ENCODE results near the gene ELMOD1.
"Not testable (repeated sequence)": the region's sequence is repeated elsewhere in the genome, so short reads cannot be mapped to it uniquely, and the experiment has no call there.

ELMOD1 gene

GRCh38 chr11:107590460-107591377 lies at the start of gene ELMOD1:
TSS of gene ELMOD1 (plus strand) at chr11:107591147. CDS start at chr11:107618190, 27,043 bp downstream.
- DNase-seq = peak; percentile 42

GRCh38 chr11:107545101-107545514 lies 45.8 kb upstream of the ELMOD1 start:
- peak; percentile 37 for DNase-seq

DNA sequence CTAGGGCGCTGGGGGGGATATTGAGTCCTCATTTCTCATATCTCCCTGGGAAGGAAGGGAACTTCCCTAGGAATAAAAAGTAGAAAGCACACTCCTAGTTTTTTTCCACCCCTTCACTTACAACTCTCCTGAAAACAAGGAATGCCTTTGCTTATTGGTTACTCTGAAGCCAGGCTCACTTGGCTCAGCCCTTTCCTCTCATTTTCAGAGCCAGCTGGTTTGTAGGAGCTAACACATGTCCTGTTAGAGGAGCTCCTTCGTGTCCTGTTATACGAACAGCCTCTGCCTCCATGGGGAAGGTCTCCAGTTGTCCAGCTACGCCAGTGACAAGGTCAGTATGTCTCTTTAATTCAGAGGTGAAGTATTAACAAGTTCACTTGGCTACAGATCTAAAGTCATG lies 43.0 kb upstream of the ELMOD1 start:
- DNase-seq = no peak

DNA sequence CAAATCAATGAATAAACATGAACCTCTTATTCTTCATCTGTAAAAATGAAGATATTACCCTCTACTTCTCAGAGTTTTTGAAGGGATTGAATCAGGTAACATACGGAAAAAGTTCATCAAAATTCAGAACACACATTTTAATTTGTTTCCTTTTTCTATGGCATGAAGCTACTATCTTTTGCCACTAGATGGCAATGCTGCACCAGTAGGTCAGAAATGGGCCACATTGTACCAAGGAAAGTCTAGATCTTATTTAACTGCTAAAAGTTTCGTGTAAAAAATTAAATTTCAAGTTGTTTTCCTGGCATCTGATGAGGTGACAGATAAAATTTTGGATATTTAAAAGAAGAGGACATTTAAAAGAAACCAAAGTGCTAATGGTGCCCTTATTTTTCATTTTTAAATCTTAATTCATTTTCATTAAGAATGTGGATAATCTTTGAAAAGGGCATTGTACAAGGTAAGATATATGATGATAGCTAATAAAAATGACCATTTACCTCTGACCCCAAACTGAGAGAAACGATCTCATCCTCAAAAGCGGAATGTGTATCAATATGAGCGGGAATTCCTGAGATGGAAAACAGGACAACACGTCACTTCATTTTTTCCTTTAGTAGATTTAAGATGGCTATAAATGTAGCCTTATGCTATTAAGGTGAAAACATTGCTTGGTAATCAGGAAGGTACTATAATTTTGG lies 41.5 kb upstream of the ELMOD1 start:
- peak; percentile 48 for DNase-seq

GRCh38 chr11:107549954-107550285 lies 41.0 kb upstream of the ELMOD1 start:
- DNase-seq = no peak

GRCh38 chr11:107550304-107550703 lies 40.6 kb upstream of the ELMOD1 start:
- no peak for DNase-seq

DNA sequence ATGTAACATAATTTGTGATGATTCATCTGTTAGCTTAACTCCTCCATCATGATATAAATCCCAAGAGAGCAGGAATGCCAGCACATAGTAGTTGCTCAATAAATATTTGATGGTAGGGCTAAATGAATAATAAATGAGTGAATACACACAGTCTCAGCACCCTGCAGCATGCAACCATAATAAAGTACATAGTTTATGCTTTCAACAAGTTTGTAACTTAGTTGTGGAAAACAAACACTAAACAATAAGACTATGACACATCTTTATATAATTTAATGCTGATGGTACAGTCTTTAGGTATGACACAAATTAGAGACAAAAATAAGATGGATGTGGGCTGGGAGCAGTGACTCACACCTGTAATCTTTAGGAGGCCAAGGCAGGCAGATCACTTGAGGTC lies 29.3 kb upstream of the ELMOD1 start:
- DNase-seq = peak; percentile 75

GRCh38 chr11:107562647-107563208 lies 28.2 kb upstream of the ELMOD1 start:
- peak; percentile 87 for DNase-seq

- peak; percentile 72 for DNase-seq
These were observed 27.2 kb upstream of the ELMOD1 start for GRCh38 chr11:107563702-107564101.

- no peak for DNase-seq
These were observed 26.1 kb upstream of the ELMOD1 start for GRCh38 chr11:107564877-107565218.

DNA sequence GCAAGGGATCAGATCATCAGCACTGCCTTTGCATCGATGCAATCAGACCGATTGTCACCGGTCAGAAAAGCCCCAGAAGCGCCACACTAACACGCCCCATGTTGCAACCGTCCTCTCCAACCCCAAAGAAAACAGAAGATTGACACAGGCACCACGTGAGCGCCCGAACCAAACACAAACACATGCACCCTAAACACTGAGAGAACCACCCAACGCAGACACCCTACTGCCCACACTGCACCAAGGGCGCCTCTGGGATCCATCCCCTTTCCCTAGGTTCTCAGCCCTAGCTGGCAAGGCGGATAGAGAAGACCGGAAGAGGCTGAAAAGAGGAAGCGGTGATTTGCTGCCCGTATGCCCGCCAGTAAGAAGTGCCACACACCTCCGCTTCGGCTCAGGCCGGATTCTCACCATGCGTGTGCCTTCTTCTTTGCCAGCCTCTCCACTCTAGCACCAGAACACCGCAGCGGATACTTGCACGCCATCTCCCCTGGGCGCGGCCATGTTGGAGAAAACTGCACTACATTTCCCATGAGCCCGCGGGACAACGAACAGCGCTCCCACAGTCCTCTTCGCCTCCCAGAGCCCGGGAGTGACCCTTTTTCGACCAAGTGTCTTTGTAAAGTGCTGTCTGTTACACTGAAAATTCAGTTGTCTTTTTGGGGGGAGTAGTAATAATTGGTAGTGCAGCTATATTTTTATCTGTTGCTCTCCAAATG lies 25.6 kb upstream of the ELMOD1 start, which contains the start of gene ALKBH8:
Gene ALKBH8 (minus strand): TSS at position 517 of the 719 bp plus-strand sequence. CDS start 4,842 bp downstream, outside the sequence.
- DNase-seq = peak; percentile 56

- peak; percentile 13 for DNase-seq
These were observed 24.9 kb upstream of the ELMOD1 start for GRCh38 chr11:107565955-107566501.

GRCh38 chr11:107566569-107566968 lies 24.4 kb upstream of the ELMOD1 start:
- no peak for DNase-seq

GRCh38 chr11:107567739-107568335 lies 23.1 kb upstream of the ELMOD1 start:
- DNase-seq = no peak

GRCh38 chr11:107570015-107570414 lies 20.9 kb upstream of the ELMOD1 start:
- no peak for DNase-seq

DNA sequence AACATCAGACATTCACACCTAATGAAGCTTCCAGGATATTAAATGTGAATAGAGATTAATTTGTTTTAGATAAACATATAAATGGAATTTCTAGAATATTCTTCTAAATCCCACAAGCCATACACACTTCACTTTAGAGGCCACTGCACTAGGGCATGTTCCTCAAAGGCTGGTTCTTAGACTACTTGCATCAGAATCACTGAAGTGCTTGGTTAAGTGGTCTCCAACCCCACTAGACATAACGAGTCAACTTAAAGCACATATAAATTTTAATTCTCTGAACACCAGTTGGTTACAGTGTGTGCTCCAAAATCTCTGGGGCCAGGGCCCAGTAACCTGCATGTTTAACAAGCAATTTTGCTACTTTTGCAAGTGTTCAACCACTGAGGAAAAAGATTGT lies 17.5 kb upstream of the ELMOD1 start:
- DNase-seq = no peak

- DNase-seq = peak; percentile 63
These were observed 14.2 kb upstream of the ELMOD1 start for GRCh38 chr11:107576497-107577345.

- no peak for DNase-seq
These were observed 13.6 kb upstream of the ELMOD1 start for GRCh38 chr11:107577346-107577711.

DNA sequence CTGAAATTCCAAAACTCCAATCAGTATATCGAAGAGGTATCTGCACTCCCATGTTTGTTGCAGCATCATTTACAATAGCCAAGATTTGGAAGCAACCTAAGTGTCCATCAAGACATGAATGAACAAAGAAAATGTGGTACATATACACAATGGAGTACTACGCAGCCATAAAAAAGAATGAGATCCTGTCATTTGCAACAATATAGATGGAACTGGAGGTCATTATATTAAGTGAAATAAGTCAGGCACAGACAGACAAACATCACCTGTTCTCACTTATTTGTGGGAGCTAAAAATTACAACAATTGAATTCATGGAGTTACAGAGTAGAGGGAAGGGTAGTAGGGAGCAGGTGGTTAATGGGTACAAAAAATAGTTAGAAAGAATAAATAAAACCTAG lies 11.8 kb upstream of the ELMOD1 start:
- DNase-seq = not testable (repeated sequence)

DNA sequence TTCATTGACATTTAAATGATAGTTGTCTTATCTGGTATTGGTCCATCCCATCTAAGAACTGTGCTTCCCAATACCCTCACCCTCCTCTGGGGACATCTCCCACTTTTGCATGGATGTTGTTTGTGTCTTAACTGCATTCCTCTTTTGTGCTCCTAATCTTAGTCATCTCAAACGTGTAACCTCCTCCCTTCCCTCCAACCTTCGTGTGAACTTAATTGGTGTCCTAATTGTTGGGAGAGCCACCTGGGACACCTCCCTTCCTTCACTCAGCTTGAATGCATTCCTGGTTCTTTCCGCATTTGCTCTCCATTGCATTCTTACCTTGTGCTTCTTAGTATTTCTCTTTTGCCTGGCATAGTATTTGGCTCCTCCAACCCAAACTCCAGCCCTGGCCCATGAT lies 9.8 kb upstream of the ELMOD1 start:
- no peak for DNase-seq

GRCh38 chr11:107583629-107584195 lies 7.2 kb upstream of the ELMOD1 start:
- DNase-seq = peak; percentile 27
